Measurements from ENCODE around the gene LPIN2. TPM values are rescaled to one million over a fixed set of nuclear protein-coding genes. Genes with fewer than 3 reads are reported as not detected.

The LPIN2 gene
- total and polyA plus RNA-seq, 2 of the 13 experiments (the other 11 are each of a cell fraction or from before 2014, with no cell fraction given): 46.0 to 119 TPM

GRCh38 chr18:3055186-3055728 lies 42.3 kb upstream of the LPIN2 start:
- no peaks in the 10 kb centered on the region for H3K9me3 ChIP-seq (ENCODE audit: low read length)
- TF ChIP-seq ZNF770 (CRISPR knock-in tag; IDR thresholded peaks at IDR 0.05): 0 out of 2 replicates have a peak, but pooled peaks have one; percentile 49
- no peak for TF ChIP-seq CREBL2 (CRISPR knock-in tag; IDR thresholded peaks at IDR 0.05; ENCODE audit: borderline replicate concordance)
- H3K36me3 ChIP-seq (replicated peaks in 1 of 2; ENCODE audit: control insufficient read depth in 1 of 2, insufficient read depth in 2 of 2, low read length in 2 of 2): no peaks in the 10 kb centered on the region
- no peaks in the 10 kb centered on the region for H4K20me1 ChIP-seq (ENCODE audit: insufficient read depth, low read length)
- peaks cover 99% of the 10 kb centered on the region for H3K4me1 ChIP-seq (ENCODE audit: insufficient read depth, low read length)
- no peak overlapping the region for H2AFZ ChIP-seq (ENCODE audit: low read length)
- H3K27me3 ChIP-seq (ENCODE audit: control insufficient read depth in 1 of 2, insufficient read depth in 2 of 2, low read length in 2 of 2): no peaks in the 10 kb centered on the region
- no peak overlapping the region for H3K9ac ChIP-seq (ENCODE audit: insufficient read depth, low read depth, low read length)
- ChIA-PET POLR2A (interaction anchor here (1.2 to 1.4 kb wide), 2 partner anchors 41 to 70 kb away, joined by 3 read pairs; no protein-coding TSS in a partner anchor), CTCF (ENCODE audit: low intra/inter-chr PET ratio, low total read pairs) (no interaction called here)
- H3K27ac ChIP-seq (ENCODE audit: extremely low read length, insufficient read depth, low read length): no peak overlapping the region
- DNase-seq (ENCODE audit: low spot score) (no peak), ATAC-seq (no peak), FAIRE-seq (no peak)
- WGBS (ENCODE audit: low lambda C conversion rate): 96% methylated on average over 4 of the region's 4 CpGs
- H3K4me3 ChIP-seq (replicated peaks in 1 of 3; ENCODE audit: insufficient read depth in 1 of 3, low read depth in 2 of 3, low read length in 3 of 3): no peak overlapping the region
- H3K79me2 ChIP-seq (ENCODE audit: insufficient read depth, low read length): no peaks in the 10 kb centered on the region
- intact Hi-C loops (cut with micrococcal nuclease; ENCODE audit: unreplicated experiment) (no loop called here), in situ Hi-C loops (cut with HindIII; ENCODE audit: extremely low pct_ligation_motif_present, low pct_unique_long_range_greater_than_20kb) (loop anchor here (25.0 kb wide), 1 partner anchor 407 kb away; the partner anchor contains the start of gene TGIF1)
- no TSS peak for BruUV-seq (replicated peaks)
- H3K4me2 ChIP-seq (ENCODE audit: low read depth, low read length): no peak overlapping the region

GRCh38 chr18:3054780-3055179 lies 41.8 kb upstream of the LPIN2 start:
- no peak overlapping the region for H3K4me2 ChIP-seq (ENCODE audit: low read depth, low read length)
- H3K79me2 ChIP-seq (ENCODE audit: insufficient read depth, low read length): no peaks in the 10 kb centered on the region
- H3K9me3 ChIP-seq (ENCODE audit: low read length): no peaks in the 10 kb centered on the region
- no peak for ATAC-seq
- no peak overlapping the region for H3K27ac ChIP-seq (ENCODE audit: extremely low read length, insufficient read depth, low read length)
- no peak for DNase-seq (ENCODE audit: low spot score)
- 96% methylated on average over 3 of the region's 3 CpGs for WGBS (ENCODE audit: low lambda C conversion rate)
- POLR2A ChIA-PET: interaction anchor here (1.4 kb wide), 1 partner anchor 69 kb away, joined by 3 read pairs; no protein-coding TSS in a partner anchor
- no peak overlapping the region for H3K9ac ChIP-seq (ENCODE audit: insufficient read depth, low read depth, low read length)
- no TSS peak for BruUV-seq (replicated peaks)
- H2AFZ ChIP-seq (ENCODE audit: low read length): no peak overlapping the region
- no peaks in the 10 kb centered on the region for H4K20me1 ChIP-seq (ENCODE audit: insufficient read depth, low read length)
- no peak overlapping the region for H3K4me3 ChIP-seq (replicated peaks in 1 of 3; ENCODE audit: insufficient read depth in 1 of 3, low read depth in 2 of 3, low read length in 3 of 3)
- no peaks in the 10 kb centered on the region for H3K27me3 ChIP-seq (ENCODE audit: control insufficient read depth in 1 of 2, insufficient read depth in 2 of 2, low read length in 2 of 2)
- no peak for FAIRE-seq
- peaks cover 96% of the 10 kb centered on the region for H3K4me1 ChIP-seq (ENCODE audit: insufficient read depth, low read length)
- CTCF ChIA-PET (ENCODE audit: low intra/inter-chr PET ratio, low total read pairs): no interaction called here
- in situ Hi-C loops (cut with HindIII; ENCODE audit: extremely low pct_ligation_motif_present, low pct_unique_long_range_greater_than_20kb): loop anchor here (25.0 kb wide), 1 partner anchor 408 kb away; the partner anchor contains the start of gene TGIF1
- intact Hi-C loops (cut with micrococcal nuclease; ENCODE audit: unreplicated experiment): no loop called here
- H3K36me3 ChIP-seq (replicated peaks in 1 of 2; ENCODE audit: control insufficient read depth in 1 of 2, insufficient read depth in 2 of 2, low read length in 2 of 2): no peaks in the 10 kb centered on the region
- TF ChIP-seq CEBPG (CRISPR knock-in tag; IDR thresholded peaks at IDR 0.05): no peak
- TF ChIP-seq, protein P1, sequence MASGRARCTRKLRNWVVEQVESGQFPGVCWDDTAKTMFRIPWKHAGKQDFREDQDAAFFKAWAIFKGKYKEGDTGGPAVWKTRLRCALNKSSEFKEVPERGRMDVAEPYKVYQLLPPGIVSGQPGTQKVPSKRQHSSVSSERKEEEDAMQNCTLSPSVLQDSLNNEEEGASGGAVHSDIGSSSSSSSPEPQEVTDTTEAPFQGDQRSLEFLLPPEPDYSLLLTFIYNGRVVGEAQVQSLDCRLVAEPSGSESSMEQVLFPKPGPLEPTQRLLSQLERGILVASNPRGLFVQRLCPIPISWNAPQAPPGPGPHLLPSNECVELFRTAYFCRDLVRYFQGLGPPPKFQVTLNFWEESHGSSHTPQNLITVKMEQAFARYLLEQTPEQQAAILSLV (CRISPR knock-in tag; IDR thresholded peaks at IDR 0.05; ENCODE audit: borderline replicate concordance): no peak
- TF ChIP-seq ZFP36L2 (CRISPR knock-in tag; IDR thresholded peaks at IDR 0.05): no peak
- TF ChIP-seq ARNT (IDR thresholded peaks at IDR 0.05): no peak
- no peak for TF ChIP-seq EZH2 (conservative IDR thresholded peaks at IDR 0.05; ENCODE audit: low read depth, low read length)
- no peak for TF ChIP-seq MLLT10 (CRISPR knock-in tag; IDR thresholded peaks at IDR 0.05)
- TF ChIP-seq, protein P2, sequence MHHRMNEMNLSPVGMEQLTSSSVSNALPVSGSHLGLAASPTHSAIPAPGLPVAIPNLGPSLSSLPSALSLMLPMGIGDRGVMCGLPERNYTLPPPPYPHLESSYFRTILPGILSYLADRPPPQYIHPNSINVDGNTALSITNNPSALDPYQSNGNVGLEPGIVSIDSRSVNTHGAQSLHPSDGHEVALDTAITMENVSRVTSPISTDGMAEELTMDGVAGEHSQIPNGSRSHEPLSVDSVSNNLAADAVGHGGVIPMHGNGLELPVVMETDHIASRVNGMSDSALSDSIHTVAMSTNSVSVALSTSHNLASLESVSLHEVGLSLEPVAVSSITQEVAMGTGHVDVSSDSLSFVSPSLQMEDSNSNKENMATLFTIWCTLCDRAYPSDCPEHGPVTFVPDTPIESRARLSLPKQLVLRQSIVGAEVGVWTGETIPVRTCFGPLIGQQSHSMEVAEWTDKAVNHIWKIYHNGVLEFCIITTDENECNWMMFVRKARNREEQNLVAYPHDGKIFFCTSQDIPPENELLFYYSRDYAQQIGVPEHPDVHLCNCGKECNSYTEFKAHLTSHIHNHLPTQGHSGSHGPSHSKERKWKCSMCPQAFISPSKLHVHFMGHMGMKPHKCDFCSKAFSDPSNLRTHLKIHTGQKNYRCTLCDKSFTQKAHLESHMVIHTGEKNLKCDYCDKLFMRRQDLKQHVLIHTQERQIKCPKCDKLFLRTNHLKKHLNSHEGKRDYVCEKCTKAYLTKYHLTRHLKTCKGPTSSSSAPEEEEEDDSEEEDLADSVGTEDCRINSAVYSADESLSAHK (CRISPR knock-in tag; IDR thresholded peaks at IDR 0.05; ENCODE audit: borderline replicate concordance): no peak
- TF ChIP-seq ZNF652 (CRISPR knock-in tag; IDR thresholded peaks at IDR 0.05; ENCODE audit: borderline replicate concordance, low read depth): no peak
- no peak for TF ChIP-seq ZNF232 (CRISPR knock-in tag; IDR thresholded peaks at IDR 0.05; ENCODE audit: borderline replicate concordance)
- TF ChIP-seq TCF12 (IDR thresholded peaks at IDR 0.05): no peak
- TF ChIP-seq TCF12 (CRISPR knock-in tag; IDR thresholded peaks at IDR 0.05): no peak

Data from HepG2 (cell line).